Transverse colon (tissue), 4 donors: ENCODE measurements around the gene SLC27A2.

ENCODE experiments used
- EP300 ChIP-seq: sonication (generic); formaldehyde crosslinking; IDR thresholded peaks from one replicate; pipeline ENCODE4 v1.6.1; 2017; ENCODE audit warnings: antibody characterized with exemption, low read depth
- POLR2A ChIP-seq: fragments of 450-650 bp; IDR thresholded peaks from one replicate; pipeline ENCODE4 v1.6.1; 2016; ENCODE audit warnings: antibody characterized with exemption, mild to moderate bottlenecking, moderate library complexity
- POLR2AphosphoS5 ChIP-seq, 3 donors: sonication (generic); formaldehyde crosslinking; IDR thresholded peaks; one replicate each; pipeline ENCODE4 v1.6.1; 2016; ENCODE audit warnings: antibody characterized with exemption in 3 of 3
- TF ChIP-seq, protein P1 (sequence below), 5 experiments: fragments of 200-600 bp in 3 of 5; fragments of 450-650 bp in 2 of 5; sonication (generic) in 3 of 5; IDR thresholded peaks; 1 replicate in 2 of 5; 2 replicates in 3 of 5; pipeline ENCODE4 v1.5.1; 2016 to 2017; ENCODE audit warnings: antibody characterized with exemption in 5 of 5, inconsistent platforms in 3 of 5, mild to moderate bottlenecking in 2 of 5, moderate library complexity in 1 of 5

- TF ChIP-seq, protein P1, sequence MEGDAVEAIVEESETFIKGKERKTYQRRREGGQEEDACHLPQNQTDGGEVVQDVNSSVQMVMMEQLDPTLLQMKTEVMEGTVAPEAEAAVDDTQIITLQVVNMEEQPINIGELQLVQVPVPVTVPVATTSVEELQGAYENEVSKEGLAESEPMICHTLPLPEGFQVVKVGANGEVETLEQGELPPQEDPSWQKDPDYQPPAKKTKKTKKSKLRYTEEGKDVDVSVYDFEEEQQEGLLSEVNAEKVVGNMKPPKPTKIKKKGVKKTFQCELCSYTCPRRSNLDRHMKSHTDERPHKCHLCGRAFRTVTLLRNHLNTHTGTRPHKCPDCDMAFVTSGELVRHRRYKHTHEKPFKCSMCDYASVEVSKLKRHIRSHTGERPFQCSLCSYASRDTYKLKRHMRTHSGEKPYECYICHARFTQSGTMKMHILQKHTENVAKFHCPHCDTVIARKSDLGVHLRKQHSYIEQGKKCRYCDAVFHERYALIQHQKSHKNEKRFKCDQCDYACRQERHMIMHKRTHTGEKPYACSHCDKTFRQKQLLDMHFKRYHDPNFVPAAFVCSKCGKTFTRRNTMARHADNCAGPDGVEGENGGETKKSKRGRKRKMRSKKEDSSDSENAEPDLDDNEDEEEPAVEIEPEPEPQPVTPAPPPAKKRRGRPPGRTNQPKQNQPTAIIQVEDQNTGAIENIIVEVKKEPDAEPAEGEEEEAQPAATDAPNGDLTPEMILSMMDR (IDR thresholded peaks at IDR 0.05), result no peak
- no peak for TF ChIP-seq POLR2AphosphoS5 (IDR thresholded peaks at IDR 0.05)
- no peak for TF ChIP-seq POLR2A
- TF ChIP-seq EP300, result no peak
Measured at GRCh38 chr15:50167110-50167509, 14.9 kb upstream of the SLC27A2 start.
